Measurements from ENCODE around the gene LGR6. TPM values are rescaled to one million over a fixed set of nuclear protein-coding genes. Genes with fewer than 3 reads are reported as not detected.

LGR6 gene
- polyA plus RNA-seq, 3 donors = not detected

DNA sequence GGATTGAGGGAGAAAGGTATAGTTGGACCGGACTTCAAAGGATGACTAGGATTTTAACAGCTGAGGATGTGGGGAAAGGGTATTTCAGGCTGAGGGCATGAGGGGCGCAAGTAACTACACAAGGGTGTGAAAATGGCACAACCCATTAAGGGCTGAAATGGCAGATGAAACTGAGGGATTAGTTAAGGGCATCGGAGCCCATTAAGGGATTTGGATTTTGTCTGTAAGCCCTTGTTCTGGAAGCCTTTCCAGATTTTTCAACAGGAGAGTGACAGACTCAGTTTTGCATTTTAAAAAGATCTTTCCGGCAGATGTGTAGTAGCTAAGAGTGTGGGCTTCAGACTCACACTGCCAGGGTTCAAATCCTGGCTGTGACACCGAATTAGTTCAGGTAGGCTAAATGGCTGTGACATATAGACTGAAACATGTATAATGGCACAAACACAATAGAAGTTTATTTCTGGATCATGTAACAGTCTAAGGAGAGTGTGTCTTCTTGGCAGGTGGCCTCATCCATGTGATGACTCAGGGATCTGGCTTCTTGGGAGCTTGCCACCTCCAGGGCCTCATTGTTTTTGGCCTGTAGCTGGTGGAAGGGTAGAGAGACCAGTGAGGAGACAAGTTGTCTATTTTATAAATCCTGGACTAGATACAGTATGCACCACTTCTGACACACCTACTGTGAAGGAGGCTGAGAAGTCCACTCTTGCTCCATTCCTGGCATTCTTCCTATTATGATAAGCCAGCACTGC lies 98.5 kb downstream of the LGR6 start:
- H3K36me3 Mint-ChIP-seq = no peaks in the 10 kb centered on the region
- intact Hi-C loops (cut with micrococcal nuclease) = no loop called here
- no peaks in the 10 kb centered on the region for H3K79me2 ChIP-seq (ENCODE audit: insufficient read depth, low read length)
- TF ChIP-seq, protein P1, sequence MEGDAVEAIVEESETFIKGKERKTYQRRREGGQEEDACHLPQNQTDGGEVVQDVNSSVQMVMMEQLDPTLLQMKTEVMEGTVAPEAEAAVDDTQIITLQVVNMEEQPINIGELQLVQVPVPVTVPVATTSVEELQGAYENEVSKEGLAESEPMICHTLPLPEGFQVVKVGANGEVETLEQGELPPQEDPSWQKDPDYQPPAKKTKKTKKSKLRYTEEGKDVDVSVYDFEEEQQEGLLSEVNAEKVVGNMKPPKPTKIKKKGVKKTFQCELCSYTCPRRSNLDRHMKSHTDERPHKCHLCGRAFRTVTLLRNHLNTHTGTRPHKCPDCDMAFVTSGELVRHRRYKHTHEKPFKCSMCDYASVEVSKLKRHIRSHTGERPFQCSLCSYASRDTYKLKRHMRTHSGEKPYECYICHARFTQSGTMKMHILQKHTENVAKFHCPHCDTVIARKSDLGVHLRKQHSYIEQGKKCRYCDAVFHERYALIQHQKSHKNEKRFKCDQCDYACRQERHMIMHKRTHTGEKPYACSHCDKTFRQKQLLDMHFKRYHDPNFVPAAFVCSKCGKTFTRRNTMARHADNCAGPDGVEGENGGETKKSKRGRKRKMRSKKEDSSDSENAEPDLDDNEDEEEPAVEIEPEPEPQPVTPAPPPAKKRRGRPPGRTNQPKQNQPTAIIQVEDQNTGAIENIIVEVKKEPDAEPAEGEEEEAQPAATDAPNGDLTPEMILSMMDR (IDR thresholded peaks at IDR 0.05) = no peak
- H3K27ac ChIP-seq (ENCODE audit: low read depth in 1 of 2, low read length in 2 of 2) = no peak overlapping the region
- WGBS (ENCODE audit: insufficient coverage) = 97% methylated on average over 3 of the region's 5 CpGs
- no peaks in the 10 kb centered on the region for H3K4me1 ChIP-seq (ENCODE audit: control insufficient read depth in 1 of 2, insufficient read depth in 2 of 2, low read length in 2 of 2)
- H3K4me1 Mint-ChIP-seq = peaks cover 7% of the 10 kb centered on the region
- H3K36me3 ChIP-seq (replicated peaks in 1 of 2; ENCODE audit: control insufficient read depth in 1 of 2, insufficient read depth in 2 of 2, low read length in 2 of 2) = no peaks in the 10 kb centered on the region
- no peaks in the 10 kb centered on the region for H3K9me3 Mint-ChIP-seq
- DNase-seq = no peak
- no peak overlapping the region for H3K4me3 ChIP-seq (replicated peaks in 1 of 3; ENCODE audit: low read depth in 2 of 3, low read length in 3 of 3)
- no peaks in the 10 kb centered on the region for H4K20me1 ChIP-seq (ENCODE audit: insufficient read depth, low read length)
- H3K9me3 ChIP-seq (replicated peaks in 1 of 2; ENCODE audit: control insufficient read depth in 1 of 2, insufficient read depth in 1 of 2, low read length in 2 of 2) = no peaks in the 10 kb centered on the region
- peak overlapping the region in 1 of 7 donors; percentile 17 for H3K27ac Mint-ChIP-seq
- H3K27me3 ChIP-seq (ENCODE audit: control insufficient read depth in 2 of 2, insufficient read depth in 2 of 2, low read length in 2 of 2) = peaks cover 0 to 2% of the 10 kb centered on the region in 2 donors
- no peak overlapping the region for H2AFZ ChIP-seq (ENCODE audit: insufficient read depth, low read depth, low read length, poor library complexity, severe bottlenecking)
- no peak overlapping the region for H3K9ac ChIP-seq (ENCODE audit: insufficient read depth, low read length, poor library complexity, severe bottlenecking)
- H3K4me2 ChIP-seq (replicated peaks; ENCODE audit: extremely low read depth, low read length, poor library complexity, severe bottlenecking) = no peak overlapping the region
- H3K4me3 Mint-ChIP-seq = no peak overlapping the region
- H3K27me3 Mint-ChIP-seq (ENCODE audit: low read depth in 3 of 3) = peaks cover 3 to 22% (median 4%) of the 10 kb centered on the region in 3 donors

DNA sequence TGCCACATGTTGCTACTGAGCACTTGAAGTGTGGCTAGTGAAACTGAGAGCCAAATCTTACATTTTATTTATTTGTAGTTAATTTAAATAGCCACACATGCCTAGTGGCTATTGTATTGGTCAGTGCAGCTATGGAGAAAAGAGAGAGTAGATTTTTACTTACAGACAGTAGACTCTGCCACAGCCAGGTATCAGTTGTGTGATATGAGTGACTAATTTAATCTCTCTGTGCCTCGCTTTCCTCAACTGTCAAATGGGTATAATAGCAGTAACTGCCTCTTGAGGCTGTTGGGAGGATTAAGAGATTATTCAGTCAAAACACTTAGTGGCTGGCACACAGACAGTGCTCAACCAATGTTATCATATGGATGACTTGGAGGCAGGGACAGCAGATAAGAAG lies 99.2 kb downstream of the LGR6 start:
- intact Hi-C loops (cut with micrococcal nuclease) = no loop called here
- Histone ChIP-seq H3K27ac (ENCODE audit: low read depth in 1 of 2, low read length in 2 of 2) (no peak overlapping the region), H3K4me1 (ENCODE audit: control insufficient read depth in 1 of 2, insufficient read depth in 2 of 2, low read length in 2 of 2) (no peaks in the 10 kb centered on the region), H3K4me3 (replicated peaks in 1 of 3; ENCODE audit: low read depth in 2 of 3, low read length in 3 of 3) (no peak overlapping the region), H3K36me3 (replicated peaks in 1 of 2; ENCODE audit: control insufficient read depth in 1 of 2, insufficient read depth in 2 of 2, low read length in 2 of 2) (no peaks in the 10 kb centered on the region), H3K4me2 (replicated peaks; ENCODE audit: extremely low read depth, low read length, poor library complexity, severe bottlenecking) (no peak overlapping the region), H3K79me2 (ENCODE audit: insufficient read depth, low read length) (no peaks in the 10 kb centered on the region), H3K9ac (ENCODE audit: insufficient read depth, low read length, poor library complexity, severe bottlenecking) (no peak overlapping the region), H3K9me3 (replicated peaks in 1 of 2; ENCODE audit: control insufficient read depth in 1 of 2, insufficient read depth in 1 of 2, low read length in 2 of 2) (no peaks in the 10 kb centered on the region), H2AFZ (ENCODE audit: insufficient read depth, low read depth, low read length, poor library complexity, severe bottlenecking) (no peak overlapping the region), H3K27me3 (ENCODE audit: control insufficient read depth in 2 of 2, insufficient read depth in 2 of 2, low read length in 2 of 2) (no peaks in the 10 kb centered on the region), H4K20me1 (ENCODE audit: insufficient read depth, low read length) (no peaks in the 10 kb centered on the region)
- DNase-seq = no peak
- Mint-ChIP-seq H3K27ac (no peak overlapping the region), H3K27me3 (ENCODE audit: low read depth in 3 of 3) (peaks cover 3 to 18% (median 4%) of the 10 kb centered on the region in 3 donors), H3K36me3 (no peaks in the 10 kb centered on the region), H3K9me3 (no peaks in the 10 kb centered on the region), H3K4me3 (no peak overlapping the region), H3K4me1 (peaks cover 7% of the 10 kb centered on the region)
- WGBS (ENCODE audit: insufficient coverage) = no CpG with 5 or more reads among the region's 1 CpG
- TF ChIP-seq, protein P1 (IDR thresholded peaks at IDR 0.05) = no peak
